AG04450 (cell line): ENCODE data around the gene TPR. TPM values are rescaled to one million over a fixed set of nuclear protein-coding genes. Genes with fewer than 3 reads are reported as not detected.
"Not testable (repeated sequence)": the region's sequence is repeated elsewhere in the genome, so short reads cannot be mapped to it uniquely, and the experiment has no call there.

Experiments
- CTCF ChIA-PET: fragments of 300-600, 350-600 bp; formaldehyde crosslinking; extraction: SDS; loops from one replicate; lab custom pipeline; 2022; ENCODE audit warnings: antibody characterized with exemption, inconsistent platforms; lab: Charles Lee
- POLR2A ChIA-PET: fragments of 350-600 bp; formaldehyde crosslinking; extraction: SDS; loops from one replicate; lab custom pipeline; 2021; ENCODE audit warnings: antibody characterized with exemption, inconsistent platforms; lab: Yijun Ruan, JAX
- DNase-seq: peaks from one replicate; pipeline ENCODE4 v3.0.0-alpha.2; 2011; ENCODE audit warnings: low read depth, low spot score
- H3K27ac ChIP-seq: one replicate; pipeline ENCODE4 v1.5.1; 2012; ENCODE audit warnings: low read depth, low read length, control low read depth
- H3K27me3 ChIP-seq: one replicate; pipeline ENCODE4 v1.6.0; 2012; ENCODE audit warnings: low read length; ENCODE audit not compliant: control insufficient read depth, insufficient read depth
- H3K4me3 ChIP-seq: 2 replicates; pipeline ENCODE4 v1.5.1; 2011; ENCODE audit warnings: mild to moderate bottlenecking, low read depth, low read length, control low read depth
- H3K9me3 ChIP-seq: 2 replicates; pipeline ENCODE4 v1.5.1; 2012; ENCODE audit warnings: low read length; ENCODE audit not compliant: control insufficient read depth, insufficient read depth
- polyA plus RNA-seq: library from polyadenylated mRNA; depleted of rRNA; stranded (reverse); fragments of >200 nt; gene quantifications from 2 replicates; pipeline ENCODE4 v1.2.3, GENCODE V29; 2011
- TF ChIP-seq, protein P1 (sequence below): IDR thresholded peaks from 2 replicates; pipeline ENCODE4 v1.5.1; 2011; ENCODE audit warnings: low read depth, low read length, control low read depth, inconsistent platforms

The TPR gene
- polyA plus RNA-seq, 1 experiment, result 48.5 TPM

DNA sequence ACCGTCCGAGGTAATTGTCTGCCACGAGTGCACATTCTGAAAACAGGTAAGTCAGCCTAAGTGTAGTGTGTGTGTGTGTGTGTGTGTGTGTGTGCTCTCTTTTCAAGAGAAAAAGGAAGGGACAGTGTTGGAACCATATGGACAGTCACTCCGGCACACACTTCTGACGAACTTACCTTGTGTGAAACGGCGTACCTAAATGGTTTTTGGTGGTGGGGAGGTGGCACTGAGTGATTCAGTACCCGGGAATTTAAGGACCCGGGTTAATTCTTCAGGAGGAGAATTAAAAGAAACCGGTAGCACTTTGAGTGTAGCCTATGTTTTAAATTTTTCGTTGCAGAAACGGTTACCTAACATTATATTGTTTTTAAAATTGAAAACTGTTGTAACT lies 871 bp upstream of the TPR start:
- no peak for DNase-seq
- Histone ChIP-seq H3K9me3 (no peaks in the 10 kb centered on the region), H3K4me3 (peak overlapping the region; percentile 86), H3K27ac (peak overlapping the region; percentile 99), H3K27me3 (no peaks in the 10 kb centered on the region)
- POLR2A ChIA-PET, result interaction anchor here (0.9 to 1.6 kb wide), 2 partner anchors 10 to 304 kb away, joined by 3 to 10 read pairs; no protein-coding TSS in a partner anchor
- TF ChIP-seq, protein P1, sequence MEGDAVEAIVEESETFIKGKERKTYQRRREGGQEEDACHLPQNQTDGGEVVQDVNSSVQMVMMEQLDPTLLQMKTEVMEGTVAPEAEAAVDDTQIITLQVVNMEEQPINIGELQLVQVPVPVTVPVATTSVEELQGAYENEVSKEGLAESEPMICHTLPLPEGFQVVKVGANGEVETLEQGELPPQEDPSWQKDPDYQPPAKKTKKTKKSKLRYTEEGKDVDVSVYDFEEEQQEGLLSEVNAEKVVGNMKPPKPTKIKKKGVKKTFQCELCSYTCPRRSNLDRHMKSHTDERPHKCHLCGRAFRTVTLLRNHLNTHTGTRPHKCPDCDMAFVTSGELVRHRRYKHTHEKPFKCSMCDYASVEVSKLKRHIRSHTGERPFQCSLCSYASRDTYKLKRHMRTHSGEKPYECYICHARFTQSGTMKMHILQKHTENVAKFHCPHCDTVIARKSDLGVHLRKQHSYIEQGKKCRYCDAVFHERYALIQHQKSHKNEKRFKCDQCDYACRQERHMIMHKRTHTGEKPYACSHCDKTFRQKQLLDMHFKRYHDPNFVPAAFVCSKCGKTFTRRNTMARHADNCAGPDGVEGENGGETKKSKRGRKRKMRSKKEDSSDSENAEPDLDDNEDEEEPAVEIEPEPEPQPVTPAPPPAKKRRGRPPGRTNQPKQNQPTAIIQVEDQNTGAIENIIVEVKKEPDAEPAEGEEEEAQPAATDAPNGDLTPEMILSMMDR, result no peak
- CTCF ChIA-PET, result interaction anchor here (0.7 to 2.4 kb wide), 49 partner anchors 10 to 1667 kb away, joined by 3 to 68 read pairs (median 8); partner anchors contain the start of gene PTGS2

DNA sequence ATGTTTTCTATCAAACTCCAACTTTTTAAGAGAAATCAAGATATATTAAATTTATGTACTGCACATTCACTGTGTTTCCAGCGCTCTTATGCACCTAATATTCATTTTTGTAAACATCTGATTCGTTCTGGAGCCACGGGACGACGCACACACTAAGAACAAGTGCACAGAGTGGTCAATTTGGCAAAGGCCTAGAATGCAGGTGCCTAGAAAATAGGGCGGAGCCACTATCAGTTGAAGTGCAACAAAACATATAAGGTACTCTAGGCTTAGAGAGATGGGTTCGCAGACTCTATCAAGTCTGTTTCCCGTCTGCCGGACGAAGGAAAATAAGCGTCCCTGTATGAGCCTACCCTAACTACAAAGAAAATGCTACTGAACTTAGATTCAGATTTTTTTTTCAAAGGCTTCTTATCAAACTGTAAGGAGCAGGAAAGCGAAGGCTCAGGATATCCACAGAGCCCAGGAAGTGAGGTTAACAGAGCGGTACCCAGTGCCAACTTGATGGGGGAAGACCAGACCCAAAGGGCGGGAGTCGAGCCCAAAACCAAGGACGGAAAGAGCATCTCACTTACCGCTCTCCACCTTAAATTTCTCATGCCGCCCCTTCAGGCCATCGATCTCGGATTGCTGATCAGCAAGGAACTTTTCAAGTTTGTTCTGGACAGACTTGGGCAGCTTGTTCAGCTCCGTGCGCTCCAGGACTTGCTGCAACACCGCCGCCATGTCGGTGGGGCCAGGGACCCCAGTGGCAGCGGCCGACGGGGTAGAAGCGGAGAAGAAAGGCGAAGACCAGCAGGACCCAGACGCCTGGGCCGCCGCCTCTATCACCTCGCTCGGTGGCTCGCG lies 526 bp downstream of the TPR start:
- Histone ChIP-seq H3K27ac (peak overlapping the region; percentile 86), H3K4me3 (peak overlapping the region; percentile 86), H3K27me3 (no peaks in the 10 kb centered on the region), H3K9me3 (no peaks in the 10 kb centered on the region)
- ChIA-PET CTCF (interaction anchor here (0.6 to 2.4 kb wide), 79 partner anchors 10 to 1669 kb away, joined by 3 to 68 read pairs (median 5); partner anchors contain the start of genes PRG4 and PTGS2), POLR2A (interaction anchor here (0.6 to 1.6 kb wide), 4 partner anchors 10 to 143 kb away, joined by 3 to 10 read pairs (median 4); no protein-coding TSS in a partner anchor)
- DNase-seq, result no peak
- TF ChIP-seq, protein P1, result no peak

DNA sequence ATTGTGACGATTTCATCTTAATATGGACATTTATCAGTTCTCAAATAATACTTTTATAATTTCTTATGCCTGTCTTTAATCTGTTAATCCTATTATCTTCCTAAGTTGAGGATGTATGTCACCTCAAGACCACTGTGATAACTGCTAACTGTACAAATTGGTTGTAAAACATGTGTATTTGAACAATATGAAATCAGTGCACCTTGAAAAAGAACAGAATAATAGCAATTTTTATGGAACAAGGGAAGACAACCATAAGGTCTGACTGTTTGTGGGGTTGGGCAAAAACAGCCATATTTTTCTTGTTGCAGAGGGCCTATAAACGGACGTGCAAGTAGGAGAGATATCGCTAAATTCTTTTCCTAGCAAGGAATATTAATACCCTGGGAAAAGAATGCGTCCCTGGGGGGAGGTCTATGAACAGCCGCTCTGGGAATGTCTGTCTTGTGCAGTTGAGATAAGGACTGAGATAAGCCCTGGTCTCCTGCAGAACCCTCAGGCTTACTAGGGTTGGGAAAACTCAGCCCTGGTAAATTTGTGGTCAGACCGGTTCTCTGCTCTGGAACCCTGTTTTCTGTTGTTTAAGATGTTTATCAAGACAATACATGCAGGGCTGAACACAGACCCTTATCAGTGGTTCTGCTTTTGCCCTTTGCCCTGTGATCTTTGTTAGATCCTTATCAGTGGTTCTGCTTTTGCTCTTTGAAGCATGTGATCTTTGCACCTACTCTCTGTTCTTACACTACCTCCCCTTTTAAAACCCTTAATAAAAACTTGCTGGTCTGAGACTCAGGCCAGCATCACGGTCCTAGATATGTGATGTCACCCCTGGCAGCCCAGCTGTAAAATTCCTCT lies 27.0 kb downstream of the TPR start:
- H3K9me3 ChIP-seq, H3K27ac ChIP-seq, CTCF ChIA-PET, DNase-seq, H3K27me3 ChIP-seq, POLR2A ChIA-PET, H3K4me3 ChIP-seq: not testable (repeated sequence)

DNA sequence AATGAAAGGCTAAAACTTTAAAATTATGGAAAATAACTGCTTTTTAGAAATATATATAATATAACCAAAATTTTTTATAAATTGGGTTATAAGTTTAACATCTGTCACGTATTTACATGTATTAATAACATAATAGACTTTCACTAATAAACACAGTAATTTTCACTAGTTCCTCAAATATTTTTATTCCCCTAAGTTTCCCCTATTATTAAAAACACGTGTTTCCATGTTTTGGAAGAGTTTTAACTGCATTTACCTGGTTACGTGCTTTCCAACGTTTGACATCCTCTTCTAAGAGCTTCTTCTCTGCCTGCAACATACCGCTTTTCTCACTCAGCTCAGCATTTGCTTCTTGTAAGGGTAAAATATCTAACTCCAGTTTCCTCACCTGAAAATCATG lies 34.3 kb downstream of the TPR start:
- Histone ChIP-seq H3K4me3 (no peak overlapping the region), H3K9me3 (no peaks in the 10 kb centered on the region), H3K27ac (no peak overlapping the region), H3K27me3 (no peaks in the 10 kb centered on the region)
- ChIA-PET CTCF (interaction anchor here (4.0 kb wide), 1 partner anchor 34 kb away, joined by 24 read pairs; the partner anchor contains the start of genes ODR4 and TPR), POLR2A (no interaction called here)
- no peak for DNase-seq
- TF ChIP-seq, protein P1, result no peak

DNA sequence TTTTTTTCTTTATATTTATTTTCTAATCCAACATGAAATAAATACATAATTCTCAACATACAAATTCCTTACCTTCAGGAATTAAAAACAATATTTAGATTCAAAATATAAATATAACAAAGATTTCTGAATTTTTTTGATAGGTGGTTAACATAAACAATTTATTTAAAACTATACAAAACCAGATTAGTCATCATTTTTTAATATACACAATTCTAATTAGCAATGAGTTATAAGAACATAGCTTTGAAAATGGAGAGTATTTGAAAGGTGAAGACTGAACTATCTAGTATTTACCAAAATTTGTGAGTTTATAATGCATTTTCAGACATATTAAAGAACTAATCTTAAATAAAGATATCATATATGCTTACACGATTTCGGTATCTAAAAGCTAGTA lies 37.5 kb downstream of the TPR start:
- ChIA-PET POLR2A (no interaction called here), CTCF (interaction anchor here (4.0 kb wide), 1 partner anchor 38 kb away, joined by 24 read pairs; the partner anchor contains the start of genes ODR4 and TPR)
- no peak for DNase-seq
- H3K4me3 ChIP-seq, result no peak overlapping the region
- H3K27ac ChIP-seq, result no peak overlapping the region
- no peaks in the 10 kb centered on the region for H3K9me3 ChIP-seq
- TF ChIP-seq, protein P1, result no peak
- no peaks in the 10 kb centered on the region for H3K27me3 ChIP-seq
